ENCODE data around the gene TOR1AIP1. TPM values are rescaled to one million over a fixed set of nuclear protein-coding genes. Genes with fewer than 3 reads are reported as not detected.
A peak's percentile ranks its signal among the peaks of the same experiment; 100 is the strongest.

TOR1AIP1 gene
- total and polyA plus RNA-seq, 4 donors, result 20.4 to 94.7 (median 32.8) TPM

DNA sequence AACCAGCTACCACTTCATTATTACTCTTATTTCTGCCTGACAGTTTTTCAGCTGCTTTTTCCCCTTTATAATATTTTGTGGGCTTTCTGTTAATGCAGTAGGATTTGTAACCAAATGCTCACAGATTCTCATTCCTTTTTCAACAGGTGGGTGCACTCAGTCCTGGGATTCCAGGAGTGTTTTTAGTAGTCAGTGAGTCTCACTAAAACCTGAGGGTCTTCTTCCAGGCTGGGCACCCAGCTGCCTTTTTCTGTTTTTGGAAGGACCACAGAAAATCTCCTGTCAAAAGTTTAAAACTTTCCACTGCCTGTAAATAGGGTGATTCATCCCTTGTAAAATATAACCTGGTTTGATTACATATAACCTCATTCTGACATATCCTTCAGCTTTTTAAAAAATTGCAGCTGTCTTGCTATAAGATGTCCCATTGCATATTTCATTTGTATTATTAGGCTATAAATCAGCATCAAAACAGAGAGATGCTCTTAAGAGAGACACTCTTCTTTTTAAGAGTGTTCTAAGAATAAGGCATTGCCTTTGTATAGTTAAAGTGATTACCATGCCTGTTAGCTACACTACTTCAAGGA, 55.7 kb downstream of the TOR1AIP1 start:
- TF ChIP-seq, protein P1, sequence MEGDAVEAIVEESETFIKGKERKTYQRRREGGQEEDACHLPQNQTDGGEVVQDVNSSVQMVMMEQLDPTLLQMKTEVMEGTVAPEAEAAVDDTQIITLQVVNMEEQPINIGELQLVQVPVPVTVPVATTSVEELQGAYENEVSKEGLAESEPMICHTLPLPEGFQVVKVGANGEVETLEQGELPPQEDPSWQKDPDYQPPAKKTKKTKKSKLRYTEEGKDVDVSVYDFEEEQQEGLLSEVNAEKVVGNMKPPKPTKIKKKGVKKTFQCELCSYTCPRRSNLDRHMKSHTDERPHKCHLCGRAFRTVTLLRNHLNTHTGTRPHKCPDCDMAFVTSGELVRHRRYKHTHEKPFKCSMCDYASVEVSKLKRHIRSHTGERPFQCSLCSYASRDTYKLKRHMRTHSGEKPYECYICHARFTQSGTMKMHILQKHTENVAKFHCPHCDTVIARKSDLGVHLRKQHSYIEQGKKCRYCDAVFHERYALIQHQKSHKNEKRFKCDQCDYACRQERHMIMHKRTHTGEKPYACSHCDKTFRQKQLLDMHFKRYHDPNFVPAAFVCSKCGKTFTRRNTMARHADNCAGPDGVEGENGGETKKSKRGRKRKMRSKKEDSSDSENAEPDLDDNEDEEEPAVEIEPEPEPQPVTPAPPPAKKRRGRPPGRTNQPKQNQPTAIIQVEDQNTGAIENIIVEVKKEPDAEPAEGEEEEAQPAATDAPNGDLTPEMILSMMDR (IDR thresholded peaks at IDR 0.05; ENCODE audit: control extremely low read depth, extremely low read depth), result no peak
- Histone ChIP-seq H3K27me3 (ENCODE audit: control insufficient read depth in 3 of 3, insufficient read depth in 3 of 3, low read length in 2 of 3) (no peaks in the 10 kb centered on the region), H3K36me3 (ENCODE audit: control insufficient read depth in 4 of 4, insufficient read depth in 4 of 4, low read length in 4 of 4) (no peaks in the 10 kb centered on the region), H3K4me1 (ENCODE audit: control insufficient read depth in 5 of 5, insufficient read depth in 5 of 5, low read length in 5 of 5) (no peaks in the 10 kb centered on the region), H3K9ac (ENCODE audit: insufficient read depth in 1 of 2, low read length in 2 of 2) (no peak overlapping the region), H3K27ac (ENCODE audit: low read depth in 1 of 2, low read length in 1 of 2) (no peak overlapping the region), H3K4me3 (no peak overlapping the region), H3K9me3 (ENCODE audit: control insufficient read depth in 4 of 4, insufficient read depth in 3 of 4, low read length in 3 of 4) (peaks cover 0 to 2% (median 0%) of the 10 kb centered on the region in 4 donors)
- DNase-seq (no peak), ATAC-seq (ENCODE audit: insufficient read depth, low FRiP score) (no peak)

DNA sequence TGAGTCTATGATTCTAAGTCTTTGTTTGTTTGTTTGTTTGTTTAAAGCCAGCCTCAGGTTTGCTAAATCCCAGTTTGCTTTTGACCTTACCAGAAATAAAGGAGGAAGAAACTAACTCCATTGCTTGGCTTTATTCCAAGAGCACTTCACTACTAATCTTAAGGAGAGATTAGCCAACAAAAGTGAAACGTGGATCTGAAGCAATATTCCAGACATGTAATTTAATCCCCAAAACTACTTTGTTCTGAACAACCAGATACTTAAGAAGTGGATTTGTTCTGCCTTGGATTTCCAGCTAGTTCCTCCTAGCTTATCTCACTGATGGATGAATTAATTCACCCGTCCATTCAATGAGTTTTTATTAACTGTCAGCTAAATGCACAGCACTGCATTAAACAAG, 56.7 kb downstream of the TOR1AIP1 start:
- no peak for ATAC-seq (ENCODE audit: insufficient read depth, low FRiP score)
- 28% methylated on average over 2 of the region's 2 CpGs for WGBS, 2 donors

DNA sequence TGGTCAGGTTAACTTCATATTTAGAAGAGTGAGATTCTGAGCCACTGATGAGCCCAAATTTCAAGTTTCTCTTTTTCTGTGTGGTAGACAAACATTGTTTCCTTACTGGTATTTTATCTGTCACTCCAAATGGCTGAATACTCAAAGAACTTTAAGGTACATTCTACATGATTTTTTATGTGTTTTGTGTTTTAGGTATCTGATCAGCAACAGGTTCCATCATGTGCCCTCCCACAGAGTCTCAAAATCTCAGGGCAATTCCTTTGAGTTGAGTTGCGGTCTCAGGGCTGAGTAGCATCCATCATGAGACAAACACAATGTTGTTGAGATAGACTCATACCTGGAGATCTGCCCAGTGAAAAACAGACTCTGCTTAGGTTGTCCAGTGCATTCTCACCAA, 57.9 kb downstream of the TOR1AIP1 start:
- DNase-seq (no peak), ATAC-seq (ENCODE audit: insufficient read depth, low FRiP score) (no peak)
- no peak overlapping the region for H3K27ac ChIP-seq (ENCODE audit: low read depth in 1 of 2, low read length in 1 of 2)
- TF ChIP-seq, protein P1 (IDR thresholded peaks at IDR 0.05; ENCODE audit: control extremely low read depth, extremely low read depth), result no peak
- H3K9ac ChIP-seq (ENCODE audit: insufficient read depth in 1 of 2, low read length in 2 of 2), result no peak overlapping the region
- no peaks in the 10 kb centered on the region for H3K4me1 ChIP-seq (ENCODE audit: control insufficient read depth in 5 of 5, insufficient read depth in 5 of 5, low read length in 5 of 5)
- no peak overlapping the region for H3K4me3 ChIP-seq
- peaks cover 0 to 2% (median 0%) of the 10 kb centered on the region in 4 donors for H3K9me3 ChIP-seq (ENCODE audit: control insufficient read depth in 4 of 4, insufficient read depth in 3 of 4, low read length in 3 of 4)
- WGBS, 2 donors, result 97 to 100% methylated on average over 1 of the region's 1 CpG
- no peaks in the 10 kb centered on the region for H3K36me3 ChIP-seq (ENCODE audit: control insufficient read depth in 4 of 4, insufficient read depth in 4 of 4, low read length in 4 of 4)
- no peaks in the 10 kb centered on the region for H3K27me3 ChIP-seq (ENCODE audit: control insufficient read depth in 3 of 3, insufficient read depth in 3 of 3, low read length in 2 of 3)

More for the DNA sequence above, 56.7 kb downstream of the TOR1AIP1 start:
- Histone ChIP-seq H3K4me1 (ENCODE audit: control insufficient read depth in 5 of 5, insufficient read depth in 5 of 5, low read length in 5 of 5) (no peaks in the 10 kb centered on the region), H3K27ac (ENCODE audit: low read depth in 1 of 2, low read length in 1 of 2) (no peak overlapping the region), H3K27me3 (ENCODE audit: control insufficient read depth in 3 of 3, insufficient read depth in 3 of 3, low read length in 2 of 3) (no peaks in the 10 kb centered on the region), H3K36me3 (ENCODE audit: control insufficient read depth in 4 of 4, insufficient read depth in 4 of 4, low read length in 4 of 4) (no peaks in the 10 kb centered on the region), H3K4me3 (no peak overlapping the region), H3K9ac (ENCODE audit: insufficient read depth in 1 of 2, low read length in 2 of 2) (no peak overlapping the region), H3K9me3 (ENCODE audit: control insufficient read depth in 4 of 4, insufficient read depth in 3 of 4, low read length in 3 of 4) (peaks cover 0 to 2% (median 0%) of the 10 kb centered on the region in 4 donors)
- TF ChIP-seq, protein P1 (IDR thresholded peaks at IDR 0.05; ENCODE audit: control extremely low read depth, extremely low read depth), result no peak
- peak in 2 of 3 donors; percentile 37 to 58 for DNase-seq

DNA sequence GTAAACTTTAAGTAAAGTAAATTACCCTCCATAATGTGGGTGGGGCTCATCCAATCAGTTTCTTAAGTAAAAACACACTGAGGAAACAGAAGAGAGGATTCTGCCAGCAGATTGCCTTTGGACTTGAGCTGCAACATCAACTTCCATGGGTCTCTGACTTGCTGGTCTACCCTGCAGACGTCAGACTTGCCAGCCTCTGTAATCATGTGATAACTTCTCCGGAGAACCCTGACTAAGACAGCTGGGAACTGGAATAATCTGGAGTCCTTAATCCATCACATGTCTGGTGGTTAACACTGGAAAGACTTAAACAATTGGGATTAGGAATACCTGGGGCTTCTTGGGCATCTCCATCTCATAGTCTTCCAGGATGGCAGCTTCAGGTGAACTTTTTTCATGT, 59.4 kb downstream of the TOR1AIP1 start:
- ATAC-seq (ENCODE audit: insufficient read depth, low FRiP score) (no peak), DNase-seq (no peak)
- Histone ChIP-seq H3K27me3 (ENCODE audit: control insufficient read depth in 3 of 3, insufficient read depth in 3 of 3, low read length in 2 of 3) (no peaks in the 10 kb centered on the region), H3K36me3 (ENCODE audit: control insufficient read depth in 4 of 4, insufficient read depth in 4 of 4, low read length in 4 of 4) (no peaks in the 10 kb centered on the region), H3K4me1 (ENCODE audit: control insufficient read depth in 5 of 5, insufficient read depth in 5 of 5, low read length in 5 of 5) (no peaks in the 10 kb centered on the region), H3K27ac (ENCODE audit: low read depth in 1 of 2, low read length in 1 of 2) (no peak overlapping the region), H3K9me3 (ENCODE audit: control insufficient read depth in 4 of 4, insufficient read depth in 3 of 4, low read length in 3 of 4) (no peaks in the 10 kb centered on the region), H3K4me3 (no peak overlapping the region), H3K9ac (ENCODE audit: insufficient read depth in 1 of 2, low read length in 2 of 2) (no peak overlapping the region)
- TF ChIP-seq, protein P1 (IDR thresholded peaks at IDR 0.05; ENCODE audit: control extremely low read depth, extremely low read depth), result no peak
- 75 to 86% methylated on average over 2 of the region's 2 CpGs for WGBS, 2 donors

All from lung (tissue), 12 donors.